ENCODE data around the gene LGR5. TPM values are rescaled to one million over a fixed set of nuclear protein-coding genes. Genes with fewer than 3 reads are reported as not detected.

Gene LGR5
- total and polyA plus RNA-seq, 10 of the 15 experiments (the other 5 are each of a cell fraction or from before 2014, with no cell fraction given): 2.1 TPM; not detected in 9

DNA sequence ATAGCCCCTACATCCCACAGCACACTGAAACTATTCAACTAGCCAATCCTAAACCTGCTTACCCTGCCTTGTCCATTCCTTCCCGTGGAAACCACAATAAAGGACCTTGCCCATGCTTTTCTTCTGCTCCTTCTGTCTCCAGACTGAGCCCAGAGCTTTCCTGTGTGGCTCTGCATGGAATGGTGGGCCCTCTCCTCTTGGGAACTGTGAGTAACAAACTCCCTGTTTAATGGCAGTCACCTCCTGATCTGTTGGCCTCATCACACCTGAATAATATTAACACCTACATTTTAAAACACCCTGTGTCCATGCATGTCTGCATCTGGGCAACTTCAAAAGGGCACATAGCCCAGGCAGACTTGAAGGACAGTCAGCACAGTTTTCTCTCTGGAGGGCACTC lies 12.4 kb downstream of the LGR5 start:
- Histone ChIP-seq H3K4me1 (ENCODE audit: control insufficient read depth, insufficient read depth, low read length) (no peaks in the 10 kb centered on the region), H3K9me3 (replicated peaks; ENCODE audit: control insufficient read depth, insufficient read depth, low read length) (no peaks in the 10 kb centered on the region), H4K20me1 (ENCODE audit: control insufficient read depth, insufficient read depth) (no peaks in the 10 kb centered on the region), H2AFZ (ENCODE audit: control insufficient read depth, low read depth, low read length) (no peak overlapping the region), H3K9ac (ENCODE audit: control insufficient read depth, insufficient read depth, low read length) (no peak overlapping the region), H3K79me2 (ENCODE audit: control insufficient read depth, insufficient read depth, low read length) (no peaks in the 10 kb centered on the region), H3K4me3 (no peak overlapping the region), H3K27me3 (replicated peaks in 1 of 2; ENCODE audit: control insufficient read depth in 2 of 2, insufficient read depth in 2 of 2, low read length in 1 of 2) (no peaks in the 10 kb centered on the region; a peak in 1 of 4 replicates), H3K27ac (ENCODE audit: control insufficient read depth, insufficient read depth) (no peak overlapping the region), H3K4me2 (ENCODE audit: control insufficient read depth, insufficient read depth) (no peak overlapping the region), H3K36me3 (ENCODE audit: control insufficient read depth in 2 of 2, insufficient read depth in 2 of 2, low read length in 1 of 2) (no peaks in the 10 kb centered on the region)
- no peak for TF ChIP-seq LARP7 (IDR thresholded peaks at IDR 0.05)
- TF ChIP-seq CHD1 (IDR thresholded peaks at IDR 0.05; ENCODE audit: low read depth, low read length): no peak
- no peak for TF ChIP-seq MYC (IDR thresholded peaks at IDR 0.05; ENCODE audit: insufficient read depth, insufficient read length, insufficient replicate concordance, low read length, severe bottlenecking)
- no peak for TF ChIP-seq ZNF687 (IDR thresholded peaks at IDR 0.05)
- TF ChIP-seq SKIL (IDR thresholded peaks at IDR 0.05; ENCODE audit: low read depth, poor library complexity, severe bottlenecking): no peak
- TF ChIP-seq ZNF384 (IDR thresholded peaks at IDR 0.05; ENCODE audit: borderline replicate concordance, low read depth, low read length): no peak
- ATAC-seq: no peak
- SMC1A ChIA-PET (ENCODE audit: uncharacterized antibody, unreplicated experiment): no interaction called here
- no TSS peak for BruUV-seq (replicated peaks)
- POLR2A ChIA-PET: no interaction called here
- FAIRE-seq: no peak
- in situ Hi-C loops (cut with MboI): no loop called here
- DNase-seq (ENCODE audit: low read depth, low spot score): no peak
- 0% methylated on average over 1 of the region's 1 CpG for WGBS (ENCODE audit: insufficient coverage, insufficient replicate concordance, low lambda C conversion rate, missing lambda C conversion rate)
- intact Hi-C loops (cut with micrococcal nuclease; ENCODE audit: unreplicated experiment): no loop called here
- RAD21 ChIA-PET (ENCODE audit: unreplicated experiment): no interaction called here
- CTCF ChIA-PET: no interaction called here

Measured in GM12878 (cell line).